Hematopoietic multipotent progenitor cell treated with erythropoietin and hydrocortisone succinate and interleukin-3 and kit ligand, for 4 days (in vitro differentiated cells): ENCODE data around the gene DLL1.
"Not testable (repeated sequence)": the region's sequence is repeated elsewhere in the genome, so short reads cannot be mapped to it uniquely, and the experiment has no call there.

ENCODE experiments used
- DNase-seq: peaks from one replicate; pipeline ENCODE4 v3.0.0-alpha.2; 2015

Gene DLL1

DNA sequence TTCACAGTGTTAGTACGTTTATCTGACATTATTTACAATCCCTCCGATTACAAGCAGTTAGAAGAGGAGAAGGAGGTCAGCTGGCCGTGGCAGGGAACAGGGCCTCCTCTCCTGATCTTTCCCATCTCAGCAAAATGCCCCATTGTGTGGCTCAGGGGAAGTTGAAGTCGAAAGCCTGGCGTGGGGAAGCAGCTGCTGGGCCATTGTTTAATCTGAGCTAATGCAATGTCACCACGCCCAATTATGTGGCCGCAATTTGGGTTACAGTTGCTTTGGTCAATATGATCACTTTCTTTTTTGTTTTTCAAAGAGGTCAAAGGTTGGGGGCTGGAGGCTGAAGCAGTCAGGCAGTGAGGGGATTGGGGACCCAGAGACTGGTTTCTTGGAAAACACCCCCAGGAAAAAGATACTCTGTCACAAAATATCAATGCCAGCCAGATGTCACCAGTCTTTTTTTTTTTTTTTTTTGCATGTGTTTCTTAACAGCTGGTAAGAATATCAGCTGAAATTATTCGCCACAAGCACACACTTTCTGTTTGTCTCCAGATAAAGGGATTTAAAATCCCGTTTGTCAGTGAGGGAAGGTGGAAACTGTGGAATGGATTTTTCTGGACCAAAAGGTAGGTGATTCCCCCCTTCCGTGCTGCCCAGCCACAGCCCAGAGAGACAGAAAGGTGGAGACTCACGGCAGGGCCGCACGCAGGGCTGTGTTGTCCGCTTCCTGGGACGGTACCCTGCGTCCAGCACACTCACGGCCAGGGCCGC, 24.6 kb downstream of the DLL1 start:
- peak; percentile 41 for DNase-seq

DNA sequence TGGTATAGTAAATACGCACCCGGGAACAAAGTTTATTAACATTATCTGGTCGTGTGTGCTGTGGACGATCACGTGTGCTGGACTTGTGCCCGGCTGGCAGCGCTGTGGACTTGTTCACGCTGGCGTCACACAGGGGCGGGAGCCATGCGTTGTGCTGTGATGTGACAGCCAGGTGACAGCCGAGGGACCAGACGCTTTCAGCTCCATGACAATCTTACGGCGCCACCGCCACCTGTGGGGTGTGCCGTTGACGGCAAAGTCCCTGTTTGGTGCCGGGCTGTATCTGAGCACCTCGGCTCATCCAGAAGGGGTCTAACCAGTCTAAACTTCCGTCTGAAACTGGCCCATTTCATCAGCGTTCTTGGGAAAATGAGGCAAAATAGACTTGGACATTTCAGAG, 25.2 kb downstream of the DLL1 start:
- DNase-seq, result no peak

DNA sequence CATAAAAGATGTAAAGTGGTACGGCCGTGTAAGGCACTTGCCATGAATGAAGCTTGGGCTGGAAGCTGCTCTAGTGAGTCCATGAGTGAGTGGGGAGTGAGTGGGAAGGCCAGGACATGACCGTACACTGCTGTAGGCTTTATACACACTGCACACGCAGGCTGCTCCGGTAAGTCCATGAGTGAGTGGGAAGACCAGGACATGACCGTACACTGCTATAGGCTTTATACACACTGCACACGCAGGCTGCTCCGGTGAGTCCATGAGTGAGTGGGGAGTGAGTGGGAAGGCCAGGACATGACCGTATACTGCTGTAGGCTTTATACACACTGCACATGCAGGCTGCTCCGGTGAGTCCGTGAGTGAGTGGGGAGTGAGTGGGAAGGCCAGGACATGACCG, 26.2 kb downstream of the DLL1 start:
- DNase-seq, result not testable (repeated sequence)

DNA sequence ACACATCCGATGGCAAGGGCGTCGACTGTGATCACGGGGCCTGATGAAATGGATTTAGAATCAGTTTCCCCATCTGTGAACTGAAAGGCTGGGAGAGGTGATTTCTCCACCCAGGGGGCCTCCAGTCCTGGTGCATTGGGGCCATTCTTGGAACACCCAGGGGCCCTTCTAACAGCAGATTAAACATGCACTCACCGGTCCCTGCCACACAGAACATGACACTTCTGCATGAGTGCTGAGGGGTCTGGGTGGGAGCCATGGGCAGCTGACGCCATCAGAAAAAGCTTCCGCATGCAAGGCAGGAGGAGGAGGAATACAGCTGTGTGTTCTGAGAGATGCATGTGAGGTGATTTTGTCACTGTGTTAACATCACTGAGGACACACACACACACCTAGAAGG, 26.8 kb downstream of the DLL1 start:
- DNase-seq, result no peak

DNA sequence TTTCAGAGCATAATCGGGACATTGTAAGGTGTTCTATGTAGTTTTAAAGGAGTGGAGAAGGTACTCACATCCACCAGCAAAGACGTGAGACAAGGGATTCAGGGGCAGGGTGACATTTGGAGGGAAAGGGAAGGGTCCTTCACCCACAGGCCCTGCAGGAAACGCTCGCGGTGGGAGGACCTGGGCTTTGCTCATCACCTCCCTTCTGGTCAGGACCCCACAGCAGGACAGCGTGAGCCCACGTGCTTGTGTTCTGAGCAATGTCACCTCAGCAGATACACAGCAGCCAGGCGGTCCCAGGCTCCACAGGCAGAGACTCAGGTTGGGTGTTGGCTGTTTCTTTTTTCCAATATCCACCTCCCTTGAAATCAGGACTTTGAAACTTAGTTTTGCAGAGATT, 27.5 kb downstream of the DLL1 start:
- no peak for DNase-seq

DNA sequence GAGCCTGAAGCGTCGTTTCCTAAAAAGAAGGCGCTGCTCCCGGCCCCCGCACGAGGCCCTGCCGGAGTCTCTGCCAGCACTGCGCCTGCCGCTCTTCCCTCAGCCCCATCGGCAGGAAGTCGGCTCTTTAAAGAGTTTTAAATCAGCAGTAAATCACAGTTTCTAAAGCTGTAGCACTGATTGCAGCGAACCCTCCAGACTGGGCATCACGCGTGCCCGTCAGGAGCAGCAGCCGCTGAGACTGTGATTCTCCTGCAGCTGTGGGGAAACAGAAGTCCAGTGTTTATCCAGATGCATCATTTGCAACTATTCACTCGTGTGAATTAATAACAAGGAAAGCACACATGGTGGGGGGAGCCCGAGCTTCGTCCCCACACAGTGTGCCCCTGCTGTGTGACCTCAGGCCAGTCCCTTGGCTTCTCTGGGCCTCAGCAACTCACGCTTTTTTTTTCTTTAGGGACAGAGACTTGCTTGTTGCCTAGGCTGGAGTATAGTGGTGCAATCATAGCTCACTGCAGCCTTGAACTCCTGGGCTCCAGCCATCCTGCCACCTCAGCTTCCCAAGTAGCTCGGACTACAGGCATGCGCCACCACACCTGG, 28.3 kb downstream of the DLL1 start:
- DNase-seq, result no peak

DNA sequence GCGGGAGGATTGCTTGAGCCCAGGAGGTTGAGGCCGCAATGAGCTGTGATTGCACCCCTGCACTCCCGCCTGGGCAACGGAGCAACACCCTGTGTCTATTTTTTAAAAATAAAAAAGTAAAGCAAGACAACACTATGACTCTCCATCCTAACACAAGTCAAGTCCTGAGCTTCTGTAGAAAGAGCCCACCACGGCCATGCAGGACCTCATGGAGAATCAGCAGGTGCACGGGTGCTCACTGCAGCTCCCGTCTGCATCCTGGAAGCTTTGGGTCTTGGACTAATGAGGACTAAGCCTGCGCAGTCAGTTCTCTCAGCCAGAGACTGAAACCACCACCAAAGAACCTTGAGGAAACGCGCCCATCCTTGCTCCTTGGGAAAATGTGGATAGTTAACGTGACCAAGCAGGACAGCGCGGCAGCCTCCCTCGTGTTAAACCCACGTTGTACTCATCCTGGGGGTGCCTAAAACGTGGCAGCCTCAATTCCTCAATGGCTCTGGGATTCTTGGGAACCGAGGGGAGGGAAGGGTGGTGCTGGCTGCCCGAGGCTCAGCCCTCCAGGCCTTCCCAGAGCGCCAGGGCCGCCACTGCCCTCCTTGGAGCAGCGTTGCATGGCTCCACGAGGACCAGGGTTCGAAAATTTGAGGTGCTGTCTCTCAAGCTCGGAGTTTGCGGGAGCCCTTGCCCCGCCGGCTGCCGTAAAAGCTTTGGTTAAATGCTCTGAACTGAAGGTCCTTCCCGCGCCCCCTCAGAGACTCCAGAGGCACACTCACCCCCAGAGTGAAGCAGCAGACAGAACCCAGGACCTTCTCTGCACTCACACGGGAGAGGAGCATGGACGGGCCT, 29.0 kb downstream of the DLL1 start:
- DNase-seq, result no peak

DNA sequence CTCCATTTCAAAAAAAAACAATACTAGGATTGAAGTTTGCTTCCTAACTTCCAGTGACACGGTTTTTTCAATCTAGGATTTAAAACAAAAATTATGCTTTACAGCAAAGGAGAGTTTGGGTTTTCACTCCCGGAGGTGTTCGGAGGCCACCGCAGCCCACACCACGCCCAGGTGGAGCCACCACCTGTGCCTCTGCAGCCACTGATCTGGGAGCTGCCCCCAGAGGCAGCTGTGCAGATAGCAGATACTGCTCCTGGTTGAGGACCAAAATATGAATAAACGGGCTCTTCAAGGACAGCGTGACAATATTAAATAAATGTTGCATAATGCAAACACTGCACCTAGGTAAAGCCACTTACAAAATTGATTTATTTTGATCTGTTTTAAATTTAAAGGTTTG, 30.2 kb downstream of the DLL1 start:
- DNase-seq, result no peak

DNA sequence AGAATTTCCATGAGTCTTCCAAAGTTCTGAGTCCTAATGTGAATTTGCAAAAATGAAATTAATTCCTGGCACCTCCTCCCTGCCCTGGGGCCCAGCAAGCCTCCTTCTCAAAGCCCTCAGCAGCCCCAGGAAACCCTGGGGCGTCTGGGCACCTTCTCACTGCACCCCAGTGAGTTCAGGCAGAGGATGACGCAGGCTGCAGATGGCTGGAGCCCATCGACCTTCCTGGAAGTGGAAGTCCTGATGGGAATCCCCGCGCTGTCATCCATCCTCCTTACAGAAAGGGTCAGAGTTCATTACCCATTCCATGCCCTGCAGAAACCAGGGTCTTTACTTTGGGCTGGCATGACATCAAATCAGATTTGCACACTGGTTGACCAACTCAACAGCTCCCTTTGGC, 31.6 kb downstream of the DLL1 start:
- no peak for DNase-seq

DNA sequence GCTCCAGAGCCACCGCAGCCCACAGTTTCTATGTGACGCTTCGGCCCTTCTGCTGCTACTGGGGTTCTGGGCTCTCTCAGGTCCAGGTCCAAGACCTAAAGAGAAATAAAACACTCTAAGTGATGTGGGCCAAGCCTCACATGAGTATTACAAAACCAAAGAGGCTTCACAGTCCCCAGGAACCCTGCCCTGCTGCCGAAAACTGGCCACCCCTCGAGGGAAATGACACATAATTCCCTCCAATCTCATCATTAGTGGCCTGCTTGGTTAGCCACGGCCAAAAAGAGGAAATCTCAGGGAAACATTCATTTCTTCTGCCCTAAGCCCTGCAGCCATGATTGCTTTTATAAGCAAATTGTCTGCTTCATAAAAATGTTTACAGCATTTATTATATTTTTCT, 32.5 kb downstream of the DLL1 start:
- DNase-seq, result no peak

DNA sequence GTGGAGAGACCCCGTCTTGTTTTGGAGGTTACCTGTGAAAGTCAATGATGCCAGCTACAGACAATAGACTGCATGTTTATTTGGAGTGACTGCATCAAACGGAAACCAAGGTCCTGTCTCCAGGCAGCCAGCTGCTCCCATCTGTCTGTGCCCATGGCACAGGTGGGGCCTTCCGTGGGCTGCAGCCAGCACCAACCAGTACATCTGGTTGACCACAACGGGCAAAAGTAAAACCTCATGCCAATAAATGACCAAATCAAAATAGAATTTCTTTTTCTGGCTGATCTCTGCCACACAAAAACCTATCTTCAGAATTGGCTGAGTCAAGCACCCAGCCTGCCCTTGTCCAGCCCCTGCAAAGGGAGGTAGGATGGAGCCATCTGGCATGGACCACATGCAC, 33.5 kb downstream of the DLL1 start:
- DNase-seq, result no peak

DNA sequence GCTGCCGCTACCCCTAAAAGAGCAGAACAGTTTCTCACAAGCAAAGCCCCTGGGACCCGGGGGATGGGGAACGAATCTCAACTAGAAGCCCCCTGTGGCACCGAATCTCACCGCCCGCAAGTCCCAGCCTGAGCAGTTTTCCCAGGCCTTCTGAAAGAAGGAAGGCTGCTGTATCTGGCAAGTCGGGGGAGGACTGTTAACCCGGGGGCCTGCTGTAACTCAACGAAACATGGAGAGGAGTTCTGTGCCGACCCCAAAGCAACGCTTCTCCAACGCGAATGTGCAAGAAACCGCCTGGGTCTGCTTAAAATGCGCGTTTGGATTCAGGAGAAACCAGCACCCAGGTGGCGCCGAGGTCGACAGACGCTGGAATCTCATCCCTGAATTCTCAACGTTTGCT, 34.2 kb downstream of the DLL1 start:
- no peak for DNase-seq

DNA sequence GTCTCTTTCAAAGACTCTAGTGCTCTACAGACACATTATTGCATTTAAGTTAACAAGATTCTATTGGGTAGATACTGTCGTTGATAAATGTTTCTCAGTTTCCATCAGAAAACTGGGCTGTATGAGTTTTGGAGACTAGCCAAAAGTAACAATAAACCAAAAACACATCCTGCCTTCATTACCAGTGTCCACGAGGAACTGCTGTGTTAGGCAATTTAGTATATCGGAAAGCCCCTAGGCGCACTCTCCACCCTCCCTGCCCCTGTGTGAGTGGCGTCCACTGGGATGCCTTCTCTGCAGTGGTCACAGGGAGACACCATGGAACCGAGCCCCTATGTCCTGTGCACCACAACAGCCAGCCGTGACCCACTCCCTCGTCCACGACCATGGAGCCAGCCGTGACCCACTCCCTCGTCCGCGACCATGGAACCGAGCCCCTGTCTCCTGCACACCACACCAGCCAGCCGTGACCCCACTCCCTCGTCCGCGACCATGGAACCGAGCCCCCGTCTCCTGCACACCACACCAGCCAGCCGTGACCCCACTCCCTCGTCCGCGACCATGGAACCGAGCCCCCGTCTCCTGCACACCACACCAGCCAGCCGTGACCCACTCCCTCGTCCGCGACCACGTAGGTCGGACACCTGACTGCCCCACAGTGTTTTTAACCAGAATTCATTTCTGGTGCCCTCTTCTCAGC, 35.3 kb downstream of the DLL1 start:
- no peak for DNase-seq

DNA sequence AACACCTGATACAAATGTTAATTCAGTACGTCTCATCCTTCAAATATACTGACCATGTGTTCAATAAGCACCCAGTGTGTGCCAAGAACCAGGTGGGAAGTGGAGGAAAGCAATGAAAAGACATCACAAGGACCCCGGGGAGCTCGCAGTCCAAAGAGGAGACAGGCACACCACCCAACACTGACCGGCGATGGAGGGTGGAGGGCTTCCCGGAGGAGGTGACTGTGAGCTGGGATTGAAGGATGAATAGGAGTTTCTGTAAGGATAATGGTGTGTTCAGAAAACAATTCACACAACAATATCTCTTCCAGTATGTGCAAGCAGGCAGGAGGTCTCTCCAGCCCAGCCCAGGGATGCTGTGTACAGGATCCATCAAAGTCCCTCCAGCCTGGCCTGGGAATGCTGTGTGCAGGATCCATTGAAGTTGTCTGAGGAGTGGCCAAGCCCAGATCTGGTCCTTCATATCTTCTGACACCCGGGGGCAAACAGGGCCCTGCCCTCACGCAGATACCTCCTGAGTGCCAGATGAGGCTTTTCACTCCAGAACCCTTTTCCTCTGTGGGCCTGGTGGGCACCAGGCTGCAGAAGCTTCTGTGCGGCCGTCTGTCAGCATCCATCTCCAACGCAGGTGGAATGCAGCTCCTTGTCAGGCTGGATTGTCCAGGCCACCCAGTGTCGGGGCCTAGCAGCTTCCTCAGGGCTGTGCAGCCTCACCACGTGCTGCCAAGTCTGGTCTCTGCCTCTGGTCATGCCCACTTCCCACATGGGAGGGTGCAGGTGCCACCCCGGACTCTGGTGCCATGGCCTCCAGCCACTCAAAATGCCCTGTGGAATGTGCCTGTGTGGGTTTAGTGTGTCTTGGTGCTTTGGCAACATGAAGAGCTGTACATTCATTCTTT, 36.3 kb downstream of the DLL1 start:
- no peak for DNase-seq

DNA sequence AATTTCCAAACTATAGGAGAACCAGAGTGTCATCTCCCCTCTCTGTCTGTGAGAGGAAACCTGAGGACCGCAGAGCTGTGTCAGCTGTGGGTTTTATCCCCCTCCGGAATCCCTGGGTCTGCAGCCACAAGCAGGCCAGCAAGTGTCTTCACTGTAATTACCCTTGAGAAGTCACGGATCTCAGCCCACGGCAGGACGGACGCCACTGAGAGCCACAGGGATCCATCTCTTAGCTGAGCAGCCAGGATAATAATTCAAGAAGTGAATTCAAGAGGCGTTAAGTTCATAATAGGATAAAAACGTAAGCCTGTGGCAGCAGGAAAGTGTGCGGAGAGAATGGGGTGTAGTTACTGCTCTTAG, 37.0 kb downstream of the DLL1 start:
- DNase-seq, result no peak

DNA sequence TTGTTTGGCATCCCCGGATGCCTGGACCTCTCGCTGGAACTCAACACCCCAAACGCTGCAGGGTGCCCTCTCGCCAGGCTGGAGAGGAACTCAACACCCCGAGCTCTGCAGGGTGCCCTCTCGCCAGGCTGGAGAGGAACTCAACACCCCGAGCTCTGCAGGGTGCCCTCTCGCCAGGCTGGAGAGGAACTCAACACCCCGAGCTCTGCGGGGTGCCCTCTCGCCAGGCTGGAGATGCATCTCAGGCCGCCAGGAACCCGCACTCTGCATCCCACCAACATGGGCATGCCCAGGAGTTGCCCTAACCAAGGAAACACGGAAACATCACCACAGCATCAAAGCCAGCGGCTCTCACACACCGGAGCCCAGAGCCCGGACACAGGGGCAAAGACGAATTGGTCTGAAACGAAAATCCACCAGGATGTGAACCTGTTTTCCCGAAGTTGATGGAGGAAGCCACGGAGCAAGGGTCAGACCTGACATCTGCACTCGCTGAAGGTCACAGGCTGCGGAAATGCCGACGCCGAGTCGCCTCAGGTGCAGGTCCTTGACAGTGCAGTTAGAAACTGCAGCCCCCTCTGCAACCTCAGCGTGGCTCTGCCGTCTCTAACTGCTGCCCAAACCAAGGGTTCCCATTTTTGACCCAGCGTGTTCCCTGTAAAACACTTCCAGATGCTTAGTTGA, 37.5 kb downstream of the DLL1 start:
- no peak for DNase-seq

DNA sequence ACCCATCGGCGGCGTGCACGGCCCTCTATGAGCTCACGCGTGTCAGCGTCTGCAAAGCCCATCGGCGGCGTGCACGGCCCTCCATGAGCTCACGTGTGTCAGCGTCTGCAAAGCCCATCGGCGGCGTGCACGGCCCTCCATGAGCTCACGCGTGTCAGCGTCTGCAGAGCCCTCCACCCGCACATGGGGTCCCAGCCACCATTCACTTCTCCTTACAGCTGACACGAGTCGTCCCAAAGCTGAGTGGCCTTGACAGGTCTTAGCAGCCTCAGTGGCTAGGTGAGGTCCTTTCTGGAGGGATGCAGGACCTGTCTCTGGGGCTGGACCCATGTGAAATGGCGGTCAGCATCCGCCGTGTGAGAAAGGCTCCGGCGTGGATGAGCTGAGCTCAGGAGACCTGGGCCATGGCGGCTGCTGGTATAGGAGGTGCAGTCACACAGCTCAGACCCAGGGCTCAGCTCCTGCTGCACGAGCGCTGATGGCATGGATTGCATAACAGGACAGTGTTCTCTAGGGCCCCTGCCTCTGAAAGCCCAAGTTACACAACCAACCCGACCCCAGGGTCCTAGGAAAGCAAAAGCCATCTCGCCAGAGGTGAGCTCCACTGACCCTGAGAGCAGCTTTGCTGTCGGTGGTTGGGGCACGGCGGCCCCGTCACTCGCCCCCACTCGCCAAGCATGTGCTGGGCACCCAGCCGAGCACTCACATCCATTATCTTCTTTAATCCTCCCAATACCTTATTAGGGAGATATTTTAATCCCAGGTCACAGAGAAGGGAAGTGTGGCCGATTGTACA, 38.9 kb downstream of the DLL1 start:
- no peak for DNase-seq

DNA sequence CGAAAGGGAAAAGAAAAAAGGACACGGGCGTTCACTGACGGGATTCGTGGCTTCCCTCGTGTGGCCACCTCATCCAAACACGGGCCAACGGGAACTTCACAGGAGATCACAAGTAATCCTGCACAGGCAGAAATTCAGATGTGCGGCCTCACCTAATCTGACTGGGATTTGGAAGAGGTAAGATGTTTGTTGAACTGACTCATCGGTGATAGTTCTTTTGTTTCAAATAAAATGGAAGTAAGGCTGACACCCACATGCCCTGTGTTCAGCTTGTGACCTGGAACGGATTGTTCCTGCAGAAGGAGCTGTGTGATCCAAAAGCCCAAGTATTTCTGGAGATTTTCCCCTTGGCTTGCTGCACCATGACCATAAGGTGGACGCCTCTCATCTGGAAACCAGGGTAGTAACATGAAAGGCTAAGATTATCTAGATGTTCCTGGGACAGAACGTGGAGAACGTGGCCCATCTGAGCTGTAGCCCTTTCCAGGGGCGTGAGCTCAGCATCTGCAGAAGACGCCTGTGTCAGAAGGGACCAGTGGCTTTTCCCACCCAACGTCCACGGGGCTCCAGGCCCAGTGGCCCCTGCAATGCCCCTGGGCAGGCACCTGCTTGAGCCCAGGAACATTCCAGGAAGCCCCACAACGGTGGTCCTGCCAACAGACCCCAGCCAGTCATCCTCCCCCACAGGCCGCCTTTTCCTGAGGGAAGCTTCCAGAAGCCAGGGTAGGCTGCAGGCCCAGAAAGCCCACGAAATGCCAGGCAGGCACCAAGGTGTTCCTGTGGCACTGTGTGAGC, 39.7 kb downstream of the DLL1 start:
- no peak for DNase-seq

DNA sequence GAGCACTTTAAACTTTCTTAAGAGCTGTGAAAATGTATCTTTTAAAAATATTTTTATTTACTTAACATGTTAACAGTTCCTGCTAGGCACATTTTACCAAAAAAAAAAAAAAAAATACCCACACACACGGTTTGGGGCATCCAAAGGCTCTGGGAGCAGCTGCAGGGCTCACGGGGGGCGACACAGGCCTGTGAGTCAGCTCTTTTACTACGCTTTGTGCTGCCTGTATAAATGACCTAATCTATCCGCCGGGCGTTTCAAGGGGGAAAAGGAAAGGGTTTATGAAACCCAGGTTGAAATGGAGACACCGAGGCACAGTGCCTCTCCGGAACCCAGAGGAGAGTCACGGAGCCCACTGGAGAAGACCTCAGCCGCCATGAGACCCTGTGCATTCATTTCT, 40.4 kb downstream of the DLL1 start:
- DNase-seq, result no peak

DNA sequence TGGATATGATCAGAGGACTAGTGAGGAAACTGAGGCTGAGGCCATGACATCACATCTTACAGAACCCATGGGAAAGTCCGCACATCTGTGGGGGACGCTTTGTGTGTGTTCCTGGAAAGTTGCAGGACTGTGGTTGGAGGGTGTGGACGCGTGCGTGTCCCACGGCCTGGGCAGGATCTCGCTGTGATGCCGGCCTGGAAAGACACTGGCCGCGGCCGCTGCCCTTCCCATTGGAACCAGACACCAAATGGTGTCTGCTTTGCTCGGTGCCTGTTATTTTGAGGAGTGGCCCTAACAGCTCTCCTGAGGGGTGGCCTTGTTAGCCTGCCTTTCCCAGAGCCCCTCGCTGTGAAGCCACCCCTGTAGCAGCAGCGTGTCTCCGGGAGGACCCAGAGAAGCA, 41.1 kb downstream of the DLL1 start:
- DNase-seq, result no peak
